Measurements from ENCODE around the gene SEMA3A.

Gene SEMA3A

DNA sequence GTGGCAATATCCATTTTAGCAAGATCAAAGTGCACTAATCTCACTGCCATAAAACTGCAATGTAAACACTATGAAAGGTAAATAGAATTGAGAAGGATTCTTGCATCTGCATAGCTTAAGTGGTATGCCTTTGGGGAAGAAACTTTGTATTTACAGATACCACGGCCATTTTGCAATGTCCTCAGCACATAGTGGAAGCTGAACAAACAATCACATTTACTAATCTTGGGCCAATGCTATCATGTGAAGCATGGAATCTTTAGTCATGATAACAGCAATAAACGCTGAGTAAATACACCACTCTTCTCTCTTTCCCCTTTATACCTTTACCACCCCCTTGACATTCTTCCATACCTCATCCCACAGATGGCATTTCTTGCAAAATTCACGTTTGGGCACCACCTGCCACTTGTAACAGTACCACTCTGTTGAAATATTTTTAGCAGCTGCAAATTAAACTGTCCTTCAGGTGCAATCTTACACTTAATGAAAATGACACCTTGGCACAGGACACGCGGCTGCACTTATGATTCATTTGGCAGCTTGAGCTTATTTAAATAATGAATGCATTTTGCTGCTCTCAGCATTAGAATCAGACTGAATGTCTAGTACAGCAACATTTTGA is 171.8 kb downstream of the SEMA3A start:
- H3K36me3 ChIP-seq (ENCODE audit: control insufficient read depth, insufficient read depth, low read length), result no peaks in the 10 kb centered on the region
- H3K4me3 ChIP-seq (ENCODE audit: extremely low read depth, insufficient read depth, low read length, poor library complexity, severe bottlenecking), result no peak overlapping the region
- no peaks in the 10 kb centered on the region for H3K9me3 ChIP-seq (ENCODE audit: control insufficient read depth, low read length)
- 85 to 88% methylated on average over 2 to 4 of the region's 5 CpGs for WGBS, 2 experiments (ENCODE audit: insufficient coverage in 2 of 2)
- H3K4me1 ChIP-seq (ENCODE audit: control insufficient read depth, insufficient read depth, low read length, poor library complexity, severe bottlenecking), result peaks cover 16% of the 10 kb centered on the region
- no peak overlapping the region for H3K27ac ChIP-seq (ENCODE audit: low read depth, low read length, severe bottlenecking)

DNA sequence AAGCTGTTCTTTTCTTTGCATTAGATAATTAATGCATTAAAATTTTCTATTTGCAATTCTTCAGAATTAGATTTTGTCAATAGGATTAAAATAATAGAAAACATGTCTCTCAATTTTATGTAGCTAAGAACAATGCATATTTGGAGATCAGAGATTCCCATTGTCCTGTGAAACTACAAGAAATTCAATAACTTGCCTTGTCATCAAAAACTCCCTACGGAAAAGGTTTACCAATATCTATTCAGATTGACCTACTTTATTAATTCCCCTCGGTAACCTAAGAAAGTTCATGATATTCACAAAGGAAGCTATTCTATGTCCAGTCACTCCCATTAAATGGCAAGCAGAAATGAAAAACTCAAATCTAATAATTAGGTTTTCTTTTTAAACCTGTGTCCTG is 172.6 kb downstream of the SEMA3A start:
- WGBS, 2 experiments (ENCODE audit: insufficient coverage in 2 of 2), result 81 to 94% methylated on average over 2 of the region's 2 CpGs

DNA sequence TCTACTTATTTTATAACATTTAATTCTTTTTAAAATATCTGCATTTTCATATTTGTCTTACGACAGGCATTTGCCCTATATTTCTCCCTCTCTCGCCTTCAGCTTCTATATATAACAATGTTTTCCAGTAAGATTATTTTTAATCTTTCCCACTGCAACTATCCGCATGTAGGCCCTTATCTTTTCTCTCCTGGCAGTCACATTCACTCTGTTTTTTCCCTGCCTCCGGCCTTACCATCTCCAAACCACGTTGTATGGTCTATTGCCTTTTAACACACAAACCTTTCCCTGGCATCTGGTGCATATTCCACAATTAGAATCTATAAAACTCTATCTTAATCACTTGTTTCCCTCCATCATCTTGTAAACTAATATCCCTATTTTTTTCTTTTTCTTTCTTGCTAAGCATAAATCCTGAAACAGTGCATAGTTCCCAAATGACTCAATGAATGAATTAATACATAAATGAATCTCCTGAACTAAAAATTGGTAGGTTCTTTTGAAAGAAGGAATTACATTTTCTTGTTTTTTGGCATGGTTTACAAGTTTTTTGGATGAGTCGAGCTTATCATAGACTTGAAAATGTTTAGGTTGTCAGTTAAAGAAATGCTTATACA is 173.2 kb downstream of the SEMA3A start:
- Histone ChIP-seq H3K9me3 (ENCODE audit: control insufficient read depth, low read length) (no peaks in the 10 kb centered on the region), H3K36me3 (ENCODE audit: control insufficient read depth, insufficient read depth, low read length) (no peaks in the 10 kb centered on the region), H3K4me1 (ENCODE audit: control insufficient read depth, insufficient read depth, low read length, poor library complexity, severe bottlenecking) (peaks cover 16% of the 10 kb centered on the region), H3K4me3 (ENCODE audit: extremely low read depth, insufficient read depth, low read length, poor library complexity, severe bottlenecking) (no peak overlapping the region), H3K27ac (ENCODE audit: low read depth, low read length, severe bottlenecking) (no peak overlapping the region)
- 90 to 91% methylated on average over 3 to 5 of the region's 6 CpGs for WGBS, 2 experiments (ENCODE audit: insufficient coverage in 2 of 2)

More for the DNA sequence above, 172.6 kb downstream of the SEMA3A start:
- Histone ChIP-seq H3K36me3 (ENCODE audit: control insufficient read depth, insufficient read depth, low read length) (no peaks in the 10 kb centered on the region), H3K4me3 (ENCODE audit: extremely low read depth, insufficient read depth, low read length, poor library complexity, severe bottlenecking) (no peak overlapping the region), H3K4me1 (ENCODE audit: control insufficient read depth, insufficient read depth, low read length, poor library complexity, severe bottlenecking) (peaks cover 16% of the 10 kb centered on the region), H3K9me3 (ENCODE audit: control insufficient read depth, low read length) (no peaks in the 10 kb centered on the region), H3K27ac (ENCODE audit: low read depth, low read length, severe bottlenecking) (no peak overlapping the region)

DNA sequence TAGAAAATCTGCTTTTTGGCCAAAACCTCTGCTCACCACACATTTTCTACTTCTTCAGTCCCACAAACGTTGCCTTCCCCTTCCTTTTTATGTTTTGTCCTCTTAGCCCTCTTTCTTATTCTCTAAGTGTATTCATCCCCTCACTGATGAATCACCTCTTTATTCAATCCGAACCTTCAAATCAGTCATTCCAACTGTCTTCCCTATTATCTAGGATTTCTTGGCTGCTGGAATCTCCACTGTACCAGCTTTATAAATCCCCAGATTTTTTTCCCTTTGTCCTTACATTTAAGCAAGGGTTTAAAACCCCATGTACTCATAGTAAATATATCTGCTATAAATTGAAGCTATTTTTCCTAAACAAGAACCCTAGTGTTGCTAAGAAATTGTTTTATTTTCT is 176.9 kb downstream of the SEMA3A start:
- no peak overlapping the region for H3K27ac ChIP-seq (ENCODE audit: low read depth, low read length, severe bottlenecking)
- H3K4me3 ChIP-seq (ENCODE audit: extremely low read depth, insufficient read depth, low read length, poor library complexity, severe bottlenecking), result no peak overlapping the region
- peaks cover 8% of the 10 kb centered on the region for H3K4me1 ChIP-seq (ENCODE audit: control insufficient read depth, insufficient read depth, low read length, poor library complexity, severe bottlenecking)
- no peaks in the 10 kb centered on the region for H3K36me3 ChIP-seq (ENCODE audit: control insufficient read depth, insufficient read depth, low read length)
- H3K9me3 ChIP-seq (ENCODE audit: control insufficient read depth, low read length), result no peaks in the 10 kb centered on the region
- 50 to 70% methylated on average over 2 of the region's 2 CpGs for WGBS, 2 experiments (ENCODE audit: insufficient coverage in 2 of 2)

DNA sequence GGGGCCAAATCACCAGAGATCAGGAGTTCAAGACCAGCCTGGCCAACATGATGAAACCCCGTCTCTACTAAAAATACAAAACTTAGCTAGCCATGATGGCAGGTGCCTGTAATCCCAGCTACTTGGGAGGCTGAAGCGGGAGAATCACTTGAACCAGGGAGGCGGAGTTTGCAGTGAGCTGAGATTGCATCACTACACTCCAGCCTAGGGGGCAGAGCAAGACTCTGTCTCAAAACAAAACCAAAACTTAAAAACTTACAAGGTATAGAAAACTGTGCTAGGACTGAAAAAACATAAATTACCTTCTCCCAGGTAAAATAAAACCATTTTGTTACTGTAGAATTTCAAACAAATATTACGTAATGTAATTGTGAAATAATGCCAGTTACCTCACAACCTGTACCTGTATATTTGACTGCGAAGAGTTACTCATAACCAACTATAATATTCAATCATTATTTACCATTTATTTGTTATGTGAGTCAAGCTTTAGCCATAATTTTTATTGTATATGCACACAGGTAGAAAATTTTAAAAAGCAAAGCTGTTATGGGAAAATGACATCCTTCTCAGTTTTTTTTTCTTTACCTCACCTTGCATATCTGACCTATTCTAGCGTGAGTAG is 180.9 kb downstream of the SEMA3A start:
- Histone ChIP-seq H3K27ac (ENCODE audit: low read depth, low read length, severe bottlenecking) (no peak overlapping the region), H3K9me3 (ENCODE audit: control insufficient read depth, low read length) (no peaks in the 10 kb centered on the region), H3K4me1 (ENCODE audit: control insufficient read depth, insufficient read depth, low read length, poor library complexity, severe bottlenecking) (no peaks in the 10 kb centered on the region), H3K4me3 (ENCODE audit: extremely low read depth, insufficient read depth, low read length, poor library complexity, severe bottlenecking) (no peak overlapping the region), H3K36me3 (ENCODE audit: control insufficient read depth, insufficient read depth, low read length) (no peaks in the 10 kb centered on the region)
- WGBS, 2 experiments (ENCODE audit: insufficient coverage in 2 of 2), result 87 to 96% methylated on average over 3 to 4 of the region's 6 CpGs

DNA sequence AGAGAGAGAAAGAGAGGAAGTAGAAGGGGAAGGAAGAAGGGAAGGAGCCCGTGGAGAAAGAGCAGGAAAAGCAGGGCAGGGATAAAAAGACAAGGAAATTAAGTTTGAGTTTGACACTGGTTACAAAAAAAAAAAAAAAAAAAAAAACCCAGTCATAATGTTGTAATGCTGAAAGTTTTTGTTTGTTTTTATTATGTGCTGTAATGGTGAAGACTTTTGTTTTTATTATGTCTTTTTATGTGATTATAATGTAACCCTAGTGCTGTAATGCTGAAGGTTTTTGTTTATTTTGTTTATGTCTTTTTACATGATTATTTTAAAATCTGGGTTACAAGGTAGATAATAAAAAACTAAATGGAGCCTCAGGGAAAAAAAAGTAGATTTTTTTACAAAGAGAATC is 184.8 kb downstream of the SEMA3A start:
- no peaks in the 10 kb centered on the region for H3K9me3 ChIP-seq (ENCODE audit: control insufficient read depth, low read length)
- no CpG with 5 or more reads among the region's 1 CpG for WGBS, 2 experiments (ENCODE audit: insufficient coverage in 2 of 2)
- H3K4me3 ChIP-seq (ENCODE audit: extremely low read depth, insufficient read depth, low read length, poor library complexity, severe bottlenecking), result no peak overlapping the region
- H3K27ac ChIP-seq (ENCODE audit: low read depth, low read length, severe bottlenecking), result no peak overlapping the region
- H3K4me1 ChIP-seq (ENCODE audit: control insufficient read depth, insufficient read depth, low read length, poor library complexity, severe bottlenecking), result no peaks in the 10 kb centered on the region
- H3K36me3 ChIP-seq (ENCODE audit: control insufficient read depth, insufficient read depth, low read length), result peaks cover 13% of the 10 kb centered on the region

DNA sequence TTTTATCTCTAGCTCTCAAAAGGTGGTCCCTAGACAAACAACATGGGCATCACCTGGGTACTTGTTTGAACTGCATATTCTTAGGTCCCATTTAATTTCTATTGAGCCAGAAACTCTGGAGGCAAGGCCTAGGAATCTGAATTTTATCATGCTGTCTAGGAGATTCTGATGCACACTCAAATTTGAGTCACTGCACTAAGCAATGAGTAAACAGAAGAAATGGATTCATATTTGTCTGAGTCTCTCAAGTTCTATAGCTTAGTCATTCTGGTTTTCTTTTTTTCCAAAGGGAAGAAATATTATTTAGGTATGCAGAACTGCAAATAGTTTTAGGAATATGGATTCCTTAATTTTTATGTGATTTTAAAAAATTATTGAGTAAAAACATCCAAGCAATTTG is 185.5 kb downstream of the SEMA3A start:
- H3K36me3 ChIP-seq (ENCODE audit: control insufficient read depth, insufficient read depth, low read length), result peaks cover 15% of the 10 kb centered on the region
- no peak overlapping the region for H3K4me3 ChIP-seq (ENCODE audit: extremely low read depth, insufficient read depth, low read length, poor library complexity, severe bottlenecking)
- H3K9me3 ChIP-seq (ENCODE audit: control insufficient read depth, low read length), result no peaks in the 10 kb centered on the region
- H3K4me1 ChIP-seq (ENCODE audit: control insufficient read depth, insufficient read depth, low read length, poor library complexity, severe bottlenecking), result no peaks in the 10 kb centered on the region
- H3K27ac ChIP-seq (ENCODE audit: low read depth, low read length, severe bottlenecking), result no peak overlapping the region

DNA sequence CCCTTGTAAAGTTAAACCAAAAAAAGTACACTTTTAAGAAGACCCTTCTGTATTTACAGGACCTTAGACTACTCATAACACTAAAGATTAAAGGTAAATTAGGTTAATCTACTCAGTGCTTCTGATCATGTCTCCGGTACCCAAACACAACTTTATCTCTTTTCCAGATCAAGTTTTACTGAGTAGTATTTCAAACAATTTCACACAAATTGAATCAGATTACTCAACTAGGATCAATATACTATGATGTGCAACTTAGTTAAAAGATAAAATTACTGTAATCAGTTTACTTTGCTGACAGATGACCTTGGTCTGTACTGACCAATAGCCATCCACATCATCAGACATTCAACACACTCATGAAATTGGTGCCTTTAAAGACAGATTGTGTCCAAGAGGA is 191.4 kb downstream of the SEMA3A start:
- H3K4me1 ChIP-seq (ENCODE audit: control insufficient read depth, insufficient read depth, low read length, poor library complexity, severe bottlenecking), result no peaks in the 10 kb centered on the region
- H3K36me3 ChIP-seq (ENCODE audit: control insufficient read depth, insufficient read depth, low read length), result peaks cover 17% of the 10 kb centered on the region
- no CpG with 5 or more reads among the region's 1 CpG for WGBS, 2 experiments (ENCODE audit: insufficient coverage in 2 of 2)
- H3K27ac ChIP-seq (ENCODE audit: low read depth, low read length, severe bottlenecking), result no peak overlapping the region
- no peaks in the 10 kb centered on the region for H3K9me3 ChIP-seq (ENCODE audit: control insufficient read depth, low read length)
- H3K4me3 ChIP-seq (ENCODE audit: extremely low read depth, insufficient read depth, low read length, poor library complexity, severe bottlenecking), result no peak overlapping the region

DNA sequence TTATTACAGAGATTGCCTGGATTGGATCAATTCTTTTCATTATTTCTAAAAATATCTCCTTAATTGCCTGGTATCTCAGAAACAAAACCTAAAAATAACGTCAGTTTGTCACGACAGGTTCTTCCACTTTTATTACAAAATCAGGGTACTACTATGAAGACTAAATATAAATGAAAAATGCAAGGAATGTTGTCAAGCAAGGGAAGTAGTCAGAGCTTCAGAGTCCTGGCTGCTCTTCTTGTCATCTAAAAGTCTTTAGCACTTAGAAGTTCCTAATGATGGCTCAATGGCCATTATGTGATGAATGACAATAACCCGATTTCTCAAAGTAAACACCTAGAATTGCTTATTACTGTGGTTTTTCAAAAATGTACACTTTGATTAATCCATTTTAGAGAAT is 192.2 kb downstream of the SEMA3A start:
- H3K36me3 ChIP-seq (ENCODE audit: control insufficient read depth, insufficient read depth, low read length), result peaks cover 25% of the 10 kb centered on the region
- H3K27ac ChIP-seq (ENCODE audit: low read depth, low read length, severe bottlenecking), result no peak overlapping the region
- no peak overlapping the region for H3K4me3 ChIP-seq (ENCODE audit: extremely low read depth, insufficient read depth, low read length, poor library complexity, severe bottlenecking)
- WGBS, 2 experiments (ENCODE audit: insufficient coverage in 2 of 2), result no CpG with 5 or more reads among the region's 3 CpGs
- H3K9me3 ChIP-seq (ENCODE audit: control insufficient read depth, low read length), result no peaks in the 10 kb centered on the region
- no peaks in the 10 kb centered on the region for H3K4me1 ChIP-seq (ENCODE audit: control insufficient read depth, insufficient read depth, low read length, poor library complexity, severe bottlenecking)

DNA sequence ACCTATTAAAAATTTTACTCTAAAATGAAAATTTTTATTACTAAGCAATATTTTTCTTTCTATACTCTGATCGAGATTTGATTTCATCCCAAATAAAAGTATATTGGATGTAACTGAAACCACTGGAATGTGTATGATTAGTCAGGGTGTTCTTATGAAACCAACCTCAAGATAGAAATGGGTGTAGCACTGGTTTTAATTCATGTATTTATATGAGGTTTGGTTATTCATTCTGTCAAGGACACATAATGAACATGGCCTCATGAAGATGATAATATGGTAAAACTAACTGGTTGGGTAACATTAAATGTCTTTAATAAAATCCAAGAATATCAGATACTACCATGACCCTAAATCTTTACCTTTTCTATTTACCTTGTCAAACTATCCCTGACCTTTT is 197.7 kb downstream of the SEMA3A start:
- H3K4me3 ChIP-seq (ENCODE audit: extremely low read depth, insufficient read depth, low read length, poor library complexity, severe bottlenecking), result no peak overlapping the region
- H3K4me1 ChIP-seq (ENCODE audit: control insufficient read depth, insufficient read depth, low read length, poor library complexity, severe bottlenecking), result no peaks in the 10 kb centered on the region
- H3K27ac ChIP-seq (ENCODE audit: low read depth, low read length, severe bottlenecking), result no peak overlapping the region
- peaks cover 10% of the 10 kb centered on the region for H3K36me3 ChIP-seq (ENCODE audit: control insufficient read depth, insufficient read depth, low read length)
- WGBS, 2 experiments (ENCODE audit: insufficient coverage in 2 of 2), result no CpG with 5 or more reads among the region's 1 CpG
- no peaks in the 10 kb centered on the region for H3K9me3 ChIP-seq (ENCODE audit: control insufficient read depth, low read length)

DNA sequence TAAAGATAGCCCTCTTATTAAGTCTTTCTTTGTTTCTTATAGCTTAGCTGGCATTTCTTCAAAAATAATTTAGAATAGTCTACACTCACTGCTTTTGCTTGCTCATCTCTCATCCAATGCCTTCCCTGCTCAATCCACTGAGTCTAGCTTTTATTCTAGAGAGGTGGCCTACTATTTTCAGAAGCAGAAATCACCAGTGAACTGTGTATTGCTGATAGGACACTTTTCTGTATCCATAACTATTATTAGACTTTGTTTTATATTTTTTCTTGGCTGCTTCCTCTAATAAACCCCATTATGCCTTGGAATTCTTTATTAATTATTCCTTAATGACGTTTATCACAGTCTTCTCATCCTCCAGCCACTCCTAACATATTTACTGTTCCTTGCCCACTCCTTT is 206.8 kb downstream of the SEMA3A start:
- WGBS, 2 experiments (ENCODE audit: insufficient coverage in 2 of 2), result no CpG with 5 or more reads among the region's 1 CpG
- no peak overlapping the region for H3K27ac ChIP-seq (ENCODE audit: low read depth, low read length, severe bottlenecking)
- H3K9me3 ChIP-seq (ENCODE audit: control insufficient read depth, low read length), result no peaks in the 10 kb centered on the region
- no peak overlapping the region for H3K4me3 ChIP-seq (ENCODE audit: extremely low read depth, insufficient read depth, low read length, poor library complexity, severe bottlenecking)
- peaks cover 7% of the 10 kb centered on the region for H3K36me3 ChIP-seq (ENCODE audit: control insufficient read depth, insufficient read depth, low read length)
- no peaks in the 10 kb centered on the region for H3K4me1 ChIP-seq (ENCODE audit: control insufficient read depth, insufficient read depth, low read length, poor library complexity, severe bottlenecking)
